Measurements from ENCODE around the gene AEBP1. TPM values are rescaled to one million over a fixed set of nuclear protein-coding genes. Genes with fewer than 3 reads are reported as not detected.

AEBP1 gene
- total and polyA plus RNA-seq, 8 donors: 14.6 to 179 (median 41.2) TPM

GRCh38 chr7:44084701-44085100 lies 19.4 kb upstream of the AEBP1 start:
- intact Hi-C loops (cut with DNase I; ENCODE audit: low total_unique reads): no loop called here
- H3K27ac ChIP-seq: peak overlapping the region in 2 of 5 donors; percentile 27 to 95

GRCh38 chr7:44085546-44085945 lies 18.6 kb upstream of the AEBP1 start:
- DNase-seq: no peak
- H3K27me3 ChIP-seq: no peaks in the 10 kb centered on the region
- H3K4me3 ChIP-seq: no peak overlapping the region
- peaks cover 7 to 45% (median 30%) of the 10 kb centered on the region in 4 donors for H3K4me1 ChIP-seq
- intact Hi-C loops (cut with DNase I; ENCODE audit: low total_unique reads): no loop called here
- H3K36me3 ChIP-seq: peaks cover 2% of the 10 kb centered on the region in 4 donors
- WGBS, 5 donors: 73 to 78% (median 75%) methylated on average over 3 of the region's 3 CpGs
- H3K27ac ChIP-seq: peak overlapping the region in 1 of 5 donors; percentile 27
- no peaks in the 10 kb centered on the region for H3K9me3 ChIP-seq
- no peak for TF ChIP-seq POLR2A (IDR thresholded peaks at IDR 0.05)
- TF ChIP-seq EP300 (IDR thresholded peaks at IDR 0.05): no peak
- no peak for TF ChIP-seq POLR2AphosphoS5 (IDR thresholded peaks at IDR 0.05)
- no peak for TF ChIP-seq CTCF (IDR thresholded peaks at IDR 0.05)

More at GRCh38 chr7:44084701-44085100, 19.4 kb upstream of the AEBP1 start:
- Histone ChIP-seq H3K27me3 (no peaks in the 10 kb centered on the region), H3K4me1 (peaks cover 7 to 45% (median 34%) of the 10 kb centered on the region in 4 donors), H3K36me3 (peaks cover 10 to 11% (median 10%) of the 10 kb centered on the region in 4 donors), H3K4me3 (no peak overlapping the region), H3K9me3 (no peaks in the 10 kb centered on the region)
- WGBS, 5 donors: 69 to 88% (median 80%) methylated on average over 4 of the region's 4 CpGs
- DNase-seq: no peak
- TF ChIP-seq POLR2A (IDR thresholded peaks at IDR 0.05): no peak
- no peak for TF ChIP-seq EP300 (IDR thresholded peaks at IDR 0.05)
- TF ChIP-seq CTCF (IDR thresholded peaks at IDR 0.05): no peak
- TF ChIP-seq POLR2AphosphoS5 (IDR thresholded peaks at IDR 0.05): no peak

GRCh38 chr7:44086627-44087026 lies 17.5 kb upstream of the AEBP1 start:
- TF ChIP-seq CTCF (IDR thresholded peaks at IDR 0.05): no peak
- TF ChIP-seq EP300 (IDR thresholded peaks at IDR 0.05): no peak
- no peak for TF ChIP-seq POLR2AphosphoS5 (IDR thresholded peaks at IDR 0.05)
- TF ChIP-seq POLR2A (IDR thresholded peaks at IDR 0.05): no peak
- intact Hi-C loops (cut with DNase I; ENCODE audit: low total_unique reads): no loop called here
- Histone ChIP-seq H3K4me1 (peaks cover 0 to 35% (median 19%) of the 10 kb centered on the region in 4 donors), H3K9me3 (no peaks in the 10 kb centered on the region), H3K4me3 (no peak overlapping the region), H3K27ac (peak overlapping the region in 4 of 5 donors; percentile 62 to 85 (median 84)), H3K27me3 (no peaks in the 10 kb centered on the region), H3K36me3 (no peaks in the 10 kb centered on the region)
- no peak for DNase-seq
- WGBS, 5 donors: 96 to 100% (median 96%) methylated on average over 3 of the region's 3 CpGs

GRCh38 chr7:44087911-44088838 lies 16.0 kb upstream of the AEBP1 start:
- no peaks in the 10 kb centered on the region for H3K9me3 ChIP-seq
- H3K4me1 ChIP-seq: peaks cover 0 to 33% (median 17%) of the 10 kb centered on the region in 4 donors
- H3K4me3 ChIP-seq: no peak overlapping the region
- intact Hi-C loops (cut with DNase I; ENCODE audit: low total_unique reads): no loop called here
- DNase-seq: no peak
- 40 to 61% (median 56%) methylated on average over 17 to 20 of the region's 20 CpGs for WGBS, 5 donors
- TF ChIP-seq CTCF (IDR thresholded peaks at IDR 0.05) (no peak), POLR2A (IDR thresholded peaks at IDR 0.05) (no peak), EP300 (IDR thresholded peaks at IDR 0.05) (no peak), POLR2AphosphoS5 (IDR thresholded peaks at IDR 0.05) (no peak)
- peak overlapping the region; percentile 24 to 85 (median 83) for H3K27ac ChIP-seq
- H3K27me3 ChIP-seq: no peaks in the 10 kb centered on the region
- no peaks in the 10 kb centered on the region for H3K36me3 ChIP-seq
